KMS-11 (cell line): ENCODE measurements around the gene HDX.

Experiments
- H2AFZ ChIP-seq: fragments of 200-600 bp; sonication (generic); 2 replicates; pipeline ENCODE4 v1.6.1; 2016; ENCODE audit warnings: antibody characterized with exemption, mixed run types, low read depth
- H3K27ac ChIP-seq: fragments of 200-600 bp; sonication (generic); 2 replicates; pipeline ENCODE4 v1.6.1; 2016; ENCODE audit warnings: mild to moderate bottlenecking, mixed run types
- H3K27me3 ChIP-seq: fragments of 200-600 bp; sonication (generic); 2 replicates; pipeline ENCODE4 v1.6.1; 2017; ENCODE audit warnings: mild to moderate bottlenecking, low read depth, mixed run types, moderate library complexity; ENCODE audit not compliant: insufficient read depth
- H3K36me3 ChIP-seq: fragments of 200-600 bp; sonication (generic); 2 replicates; pipeline ENCODE4 v1.6.1; 2017; ENCODE audit warnings: mild to moderate bottlenecking, mixed run types; ENCODE audit not compliant: insufficient read depth
- H3K4me1 ChIP-seq: fragments of 200-600 bp; sonication (generic); 2 replicates; pipeline ENCODE4 v1.6.1; 2016; ENCODE audit warnings: mild to moderate bottlenecking, low read depth, mixed run types; ENCODE audit not compliant: poor library complexity, severe bottlenecking
- H3K4me2 ChIP-seq: fragments of 200-600 bp; sonication (generic); 2 replicates; pipeline ENCODE4 v1.7.0; 2016; ENCODE audit warnings: mild to moderate bottlenecking, mixed run types
- H3K4me3 ChIP-seq: fragments of 200-600 bp; sonication (generic); IDR thresholded peaks from 2 replicates; pipeline ENCODE4 v1.6.1; 2017; ENCODE audit warnings: low read depth, low read length, mixed read lengths; ENCODE audit not compliant: insufficient read depth
- H3K79me2 ChIP-seq: fragments of 200-600 bp; sonication (generic); 2 replicates; pipeline ENCODE4 v1.6.1; 2016; ENCODE audit warnings: low read depth, mixed run types; ENCODE audit not compliant: insufficient read depth
- H3K9ac ChIP-seq: fragments of 200-600 bp; sonication (generic); 2 replicates; pipeline ENCODE4 v1.6.1; 2016; ENCODE audit warnings: mild to moderate bottlenecking, mixed run types
- H4K20me1 ChIP-seq: fragments of 200-600 bp; sonication (generic); 2 replicates; pipeline ENCODE4 v1.6.1; 2016; ENCODE audit warnings: mild to moderate bottlenecking, mixed run types; ENCODE audit not compliant: insufficient read depth
- CTCF ChIP-seq: fragments of 200-600 bp; sonication (generic); conservative IDR thresholded peaks from 2 replicates; pipeline ENCODE4 v1.6.1; 2017; ENCODE audit warnings: low read depth, mild to moderate bottlenecking, antibody characterized with exemption, low read length, moderate library complexity, mixed read lengths

HDX gene

DNA sequence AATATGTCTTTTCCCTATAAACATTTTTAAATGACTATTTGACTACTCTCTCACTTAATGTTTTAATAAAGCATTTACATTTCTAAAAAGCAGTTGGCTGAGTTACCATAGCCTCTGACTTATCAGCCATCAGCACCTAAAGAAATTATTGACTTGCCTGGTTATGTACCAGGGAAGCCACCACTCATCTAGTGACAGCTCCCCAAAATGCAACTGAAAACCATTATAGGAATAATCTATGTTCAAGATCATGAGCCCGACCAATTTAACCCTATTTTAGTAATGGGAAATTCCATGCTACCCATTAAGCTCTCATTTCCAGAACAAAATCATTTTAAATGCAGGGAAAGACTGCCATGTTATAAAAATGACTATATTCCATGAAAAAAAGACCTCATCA is 34.4 kb downstream of the HDX start:
- Histone ChIP-seq H4K20me1 (no peaks in the 10 kb centered on the region), H3K9ac (no peak overlapping the region), H3K27me3 (no peaks in the 10 kb centered on the region), H2AFZ (no peak overlapping the region), H3K4me1 (no peaks in the 10 kb centered on the region), H3K4me2 (no peak overlapping the region), H3K4me3 (no peak overlapping the region), H3K36me3 (no peaks in the 10 kb centered on the region), H3K79me2 (no peaks in the 10 kb centered on the region), H3K27ac (no peak overlapping the region)
- no peak for TF ChIP-seq CTCF

GRCh38 chrX:84453351-84454246 is 48.7 kb downstream of the HDX start:
- Histone ChIP-seq H3K79me2 (no peaks in the 10 kb centered on the region), H3K4me2 (no peak overlapping the region), H2AFZ (no peak overlapping the region), H3K36me3 (no peaks in the 10 kb centered on the region), H3K9ac (no peak overlapping the region), H3K4me3 (no peak overlapping the region), H3K4me1 (no peaks in the 10 kb centered on the region), H4K20me1 (no peaks in the 10 kb centered on the region), H3K27ac (no peak overlapping the region), H3K27me3 (no peaks in the 10 kb centered on the region)
- TF ChIP-seq CTCF: no peak

DNA sequence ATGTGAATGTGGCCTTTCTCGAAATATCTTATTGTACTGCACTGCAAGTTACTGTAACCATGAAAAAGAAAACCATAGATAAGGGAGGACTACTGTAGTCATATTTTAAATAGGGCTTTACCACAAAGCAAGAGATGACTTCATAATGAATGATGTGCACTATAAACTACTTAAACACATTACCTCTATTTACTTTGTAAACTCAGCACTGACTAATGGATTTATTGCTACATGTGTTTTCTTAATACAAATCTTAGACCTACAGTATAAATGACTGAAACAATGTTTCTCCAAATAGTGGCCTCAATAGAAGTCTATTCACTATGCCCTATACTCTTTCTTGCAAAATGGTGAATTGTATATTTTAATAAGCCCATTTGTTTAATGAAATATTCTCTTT is 61.1 kb downstream of the HDX start:
- H2AFZ ChIP-seq: no peak overlapping the region
- H3K27ac ChIP-seq: no peak overlapping the region
- no peaks in the 10 kb centered on the region for H3K27me3 ChIP-seq
- no peaks in the 10 kb centered on the region for H3K36me3 ChIP-seq
- no peaks in the 10 kb centered on the region for H3K79me2 ChIP-seq
- no peak overlapping the region for H3K9ac ChIP-seq
- no peak for TF ChIP-seq CTCF
- H4K20me1 ChIP-seq: no peaks in the 10 kb centered on the region
- no peaks in the 10 kb centered on the region for H3K4me1 ChIP-seq
- no peak overlapping the region for H3K4me2 ChIP-seq
- H3K4me3 ChIP-seq: no peak overlapping the region

DNA sequence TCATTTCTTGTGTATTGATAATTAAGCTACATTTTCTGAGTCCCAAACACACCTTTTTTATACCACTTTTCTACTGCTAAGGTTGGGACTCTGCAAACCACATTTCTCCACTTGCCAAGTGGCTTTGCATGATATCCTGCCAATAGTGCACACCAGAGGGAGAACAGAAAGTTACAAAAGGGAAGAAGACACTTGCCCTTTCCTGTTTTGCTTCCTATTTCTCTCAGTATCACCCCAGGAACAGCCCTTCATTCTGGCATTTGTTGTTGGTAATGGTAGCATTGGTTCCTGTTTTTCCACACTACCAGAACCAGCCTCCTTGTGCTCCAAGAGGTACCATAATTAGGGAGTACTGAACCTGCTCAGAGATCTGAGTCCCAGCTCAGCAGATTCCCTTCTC is 87.1 kb downstream of the HDX start:
- H3K4me2 ChIP-seq: no peak overlapping the region
- no peak for TF ChIP-seq CTCF

More for the DNA sequence above, 87.1 kb downstream of the HDX start:
- Histone ChIP-seq H3K27ac (no peak overlapping the region), H4K20me1 (no peaks in the 10 kb centered on the region), H3K4me1 (no peaks in the 10 kb centered on the region), H3K36me3 (no peaks in the 10 kb centered on the region), H3K79me2 (no peaks in the 10 kb centered on the region), H2AFZ (no peak overlapping the region), H3K4me3 (no peak overlapping the region), H3K27me3 (no peaks in the 10 kb centered on the region), H3K9ac (no peak overlapping the region)
